Fibroblast of lung (primary cell): ENCODE results near the gene PDE6A. TPM values are rescaled to one million over a fixed set of nuclear protein-coding genes. Genes with fewer than 3 reads are reported as not detected.

Experiments
- DNase-seq, 2 donors: peaks; one replicate each; pipeline versions ENCODE4 v3.0.0 to v3.0.0-alpha.2; 2010; ENCODE audit warnings: low read depth in 2 of 2
- H2AFZ ChIP-seq: 2 replicates; pipeline ENCODE4 v1.5.1; 2012; ENCODE audit warnings: low read length, control low read depth, inconsistent platforms
- H3K27ac ChIP-seq: 2 replicates; pipeline ENCODE4 v1.5.1; 2011; ENCODE audit warnings: low read length, control low read depth; ENCODE audit not compliant: insufficient read depth
- H3K27me3 ChIP-seq: 2 replicates; pipeline ENCODE4 v1.5.1; 2011; ENCODE audit warnings: mild to moderate bottlenecking, low read length; ENCODE audit not compliant: control insufficient read depth, insufficient read depth
- H3K36me3 ChIP-seq: 2 replicates; pipeline ENCODE4 v1.5.1; 2011; ENCODE audit warnings: low read length; ENCODE audit not compliant: control insufficient read depth, insufficient read depth
- H3K4me1 ChIP-seq: 2 replicates; pipeline ENCODE4 v1.5.1; 2011; ENCODE audit warnings: low read length; ENCODE audit not compliant: control insufficient read depth, insufficient read depth; ENCODE audit errors: extremely low read depth
- H3K4me2 ChIP-seq: 2 replicates; pipeline ENCODE4 v1.5.1; 2011; ENCODE audit warnings: low read length, control low read depth; ENCODE audit not compliant: insufficient read depth; ENCODE audit errors: extremely low read depth
- H3K4me3 ChIP-seq, 4 experiments: fragments of 200-600 bp in 1 of 4; sonication (generic) in 1 of 4; replicated peaks in 1 of 4; 2 replicates each; pipeline ENCODE4 v1.5.1; 2011 to 2016; ENCODE audit warnings: low read length in 4 of 4, low read depth in 3 of 4, mild to moderate bottlenecking in 3 of 4, control low read depth in 2 of 4, inconsistent platforms in 1 of 4, mixed read lengths in 1 of 4; ENCODE audit not compliant: insufficient read depth in 1 of 4; ENCODE audit errors: control extremely low read depth in 1 of 4
- H3K79me2 ChIP-seq: 2 replicates; pipeline ENCODE4 v1.5.1; 2012; ENCODE audit warnings: mild to moderate bottlenecking, low read length, inconsistent platforms; ENCODE audit not compliant: control insufficient read depth, insufficient read depth
- H3K9ac ChIP-seq: 2 replicates; pipeline ENCODE4 v1.5.1; 2011; ENCODE audit warnings: mild to moderate bottlenecking, low read length, control low read depth; ENCODE audit not compliant: insufficient read depth
- H3K9me3 ChIP-seq: 2 replicates; pipeline ENCODE4 v1.5.1; 2012; ENCODE audit warnings: low read depth, low read length; ENCODE audit not compliant: control insufficient read depth, insufficient read depth
- H4K20me1 ChIP-seq: 2 replicates; pipeline ENCODE4 v1.5.1; 2011; ENCODE audit warnings: low read length; ENCODE audit not compliant: control insufficient read depth, insufficient read depth; ENCODE audit errors: extremely low read depth
- EZH2 ChIP-seq: IDR thresholded peaks from 2 replicates; pipeline ENCODE4 v1.5.1; 2012; ENCODE audit warnings: low read length, control low read depth, mild to moderate bottlenecking; ENCODE audit errors: missing control alignments
- polyA plus RNA-seq, 2 donors: library from polyadenylated mRNA; depleted of rRNA in 1 of 2; stranded (reverse) in 1 of 2; unstranded in 1 of 2; fragments of >200 nt; gene quantifications; 2 replicates each; pipeline ENCODE4 v1.2.1, GENCODE V29; 2011 to 2012; ENCODE audit warnings: missing spikeins in 1 of 2
- total RNA-seq: library from RNA; depleted of rRNA; stranded (reverse); fragments of >200 nt; gene quantifications from 2 replicates; pipeline ENCODE4 v1.2.1, GENCODE V29; 2014
- TF ChIP-seq, protein P1 (sequence below), 2 donors: IDR thresholded peaks in 1 of 2; conservative IDR thresholded peaks in 1 of 2; 1 replicate in 1 of 2; 2 replicates in 1 of 2; pipeline ENCODE4 v1.5.1; 2011 to 2012; ENCODE audit warnings: low read length in 2 of 2, control low read depth in 1 of 2, inconsistent platforms in 1 of 2, low read depth in 1 of 2, mild to moderate bottlenecking in 1 of 2

Gene PDE6A
- total and polyA plus RNA-seq, 2 donors (not counting 1 experiment from before 2014, with no cell fraction given), result under 0.01 TPM; not detected in 1

DNA sequence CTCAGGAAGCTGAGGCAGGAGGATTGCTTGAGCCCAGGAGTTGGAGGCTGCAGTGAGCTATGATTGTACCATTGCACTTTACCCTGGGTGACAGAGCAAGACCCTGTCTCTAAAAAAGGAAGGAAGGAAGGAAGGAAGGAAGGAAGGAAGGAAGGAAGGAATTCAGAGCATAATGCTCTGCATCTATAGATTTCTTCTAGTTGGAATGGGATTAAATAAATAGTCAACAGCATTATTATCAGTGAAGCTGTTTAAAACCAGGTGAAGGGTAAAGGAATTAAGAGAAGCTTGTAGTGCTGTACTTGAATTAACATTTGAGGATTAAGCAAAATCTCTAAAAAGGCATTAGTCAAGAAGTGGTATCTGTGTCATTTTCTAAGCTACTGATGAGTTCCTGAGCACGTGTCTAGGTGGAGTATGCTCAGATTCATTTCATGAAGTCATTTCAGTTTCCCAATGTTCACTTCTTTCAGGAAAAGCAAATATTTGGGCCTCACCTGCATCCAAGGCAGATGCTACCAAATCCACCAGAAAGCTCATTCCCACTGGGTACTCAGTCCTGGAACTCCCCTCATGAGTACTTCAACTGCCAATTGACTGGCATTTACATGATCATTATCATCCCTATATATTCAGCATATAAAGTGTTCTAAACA, 8.4 kb downstream of the PDE6A start:
- Histone ChIP-seq H2AFZ (no peak overlapping the region), H3K4me2 (no peak overlapping the region), H3K79me2 (no peaks in the 10 kb centered on the region), H3K4me1 (peaks cover 20% of the 10 kb centered on the region), H3K27me3 (peaks cover 2% of the 10 kb centered on the region), H3K27ac (no peak overlapping the region), H3K9me3 (no peaks in the 10 kb centered on the region), H4K20me1 (no peaks in the 10 kb centered on the region), H3K9ac (no peak overlapping the region), H3K4me3 (no peak overlapping the region), H3K36me3 (no peaks in the 10 kb centered on the region)
- TF ChIP-seq, protein P1, sequence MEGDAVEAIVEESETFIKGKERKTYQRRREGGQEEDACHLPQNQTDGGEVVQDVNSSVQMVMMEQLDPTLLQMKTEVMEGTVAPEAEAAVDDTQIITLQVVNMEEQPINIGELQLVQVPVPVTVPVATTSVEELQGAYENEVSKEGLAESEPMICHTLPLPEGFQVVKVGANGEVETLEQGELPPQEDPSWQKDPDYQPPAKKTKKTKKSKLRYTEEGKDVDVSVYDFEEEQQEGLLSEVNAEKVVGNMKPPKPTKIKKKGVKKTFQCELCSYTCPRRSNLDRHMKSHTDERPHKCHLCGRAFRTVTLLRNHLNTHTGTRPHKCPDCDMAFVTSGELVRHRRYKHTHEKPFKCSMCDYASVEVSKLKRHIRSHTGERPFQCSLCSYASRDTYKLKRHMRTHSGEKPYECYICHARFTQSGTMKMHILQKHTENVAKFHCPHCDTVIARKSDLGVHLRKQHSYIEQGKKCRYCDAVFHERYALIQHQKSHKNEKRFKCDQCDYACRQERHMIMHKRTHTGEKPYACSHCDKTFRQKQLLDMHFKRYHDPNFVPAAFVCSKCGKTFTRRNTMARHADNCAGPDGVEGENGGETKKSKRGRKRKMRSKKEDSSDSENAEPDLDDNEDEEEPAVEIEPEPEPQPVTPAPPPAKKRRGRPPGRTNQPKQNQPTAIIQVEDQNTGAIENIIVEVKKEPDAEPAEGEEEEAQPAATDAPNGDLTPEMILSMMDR (conservative IDR thresholded peaks at IDR 0.05 in 1 of 2, IDR thresholded peaks at IDR 0.05 in 1 of 2; ENCODE audit: low read depth in 1 of 2, low read length in 2 of 2), result no peak
- TF ChIP-seq EZH2, result no peak
- DNase-seq, result no peak

DNA sequence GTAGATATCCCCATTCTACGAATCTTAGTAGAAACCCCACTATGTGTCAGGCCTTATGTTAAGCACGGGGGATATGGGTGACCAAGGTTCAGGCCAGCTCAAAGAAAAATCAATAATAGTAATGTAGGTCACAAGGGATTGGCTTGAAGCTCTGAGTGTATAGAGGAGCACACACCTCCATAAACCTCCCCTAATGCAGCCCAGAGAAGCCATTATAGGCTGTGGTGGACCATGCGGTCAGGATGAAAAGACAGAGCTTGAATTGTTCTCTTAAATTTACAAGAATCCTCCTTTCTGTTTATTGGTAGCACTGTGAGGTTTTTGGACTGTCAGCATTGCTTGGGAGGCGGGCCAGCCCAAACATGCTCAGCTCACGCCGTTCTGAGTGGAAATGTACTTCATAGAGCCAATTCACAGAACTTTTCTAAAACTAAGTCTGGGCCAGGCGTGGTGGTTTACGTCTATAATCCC, 9.1 kb downstream of the PDE6A start:
- Histone ChIP-seq H3K27me3 (peaks cover 2% of the 10 kb centered on the region), H3K79me2 (no peaks in the 10 kb centered on the region), H4K20me1 (no peaks in the 10 kb centered on the region), H3K9ac (no peak overlapping the region), H3K27ac (no peak overlapping the region), H3K4me1 (peaks cover 20% of the 10 kb centered on the region), H3K36me3 (no peaks in the 10 kb centered on the region), H2AFZ (no peak overlapping the region), H3K9me3 (no peaks in the 10 kb centered on the region), H3K4me2 (no peak overlapping the region), H3K4me3 (no peak overlapping the region)
- TF ChIP-seq, protein P1 (conservative IDR thresholded peaks at IDR 0.05 in 1 of 2, IDR thresholded peaks at IDR 0.05 in 1 of 2; ENCODE audit: low read depth in 1 of 2, low read length in 2 of 2), result no peak
- TF ChIP-seq EZH2, result no peak
- no peak for DNase-seq

- H3K27ac ChIP-seq, result no peak overlapping the region
- no peaks in the 10 kb centered on the region for H4K20me1 ChIP-seq
- no peaks in the 10 kb centered on the region for H3K9me3 ChIP-seq
- peak overlapping the region; percentile 21 for H3K4me2 ChIP-seq
- peaks cover 2% of the 10 kb centered on the region for H3K27me3 ChIP-seq
- H2AFZ ChIP-seq, result no peak overlapping the region
- peaks cover 7% of the 10 kb centered on the region for H3K4me1 ChIP-seq
- H3K36me3 ChIP-seq, result no peaks in the 10 kb centered on the region
- DNase-seq, result no peak
- H3K9ac ChIP-seq, result no peak overlapping the region
- H3K79me2 ChIP-seq, result no peaks in the 10 kb centered on the region
- no peak for TF ChIP-seq EZH2
- TF ChIP-seq, protein P1 (conservative IDR thresholded peaks at IDR 0.05 in 1 of 2, IDR thresholded peaks at IDR 0.05 in 1 of 2; ENCODE audit: low read depth in 1 of 2, low read length in 2 of 2), result peak; percentile 35 to 44
- H3K4me3 ChIP-seq, result peak overlapping the region in 2 of 4 experiments; percentile 33 to 45
Measured at GRCh38 chr5:149932445-149933350, 11.9 kb downstream of the PDE6A start.
